ENCODE results near the gene TTLL6.
"Not testable (repeated sequence)": the region's sequence is repeated elsewhere in the genome, so short reads cannot be mapped to it uniquely, and the experiment has no call there.

TTLL6 gene

DNA sequence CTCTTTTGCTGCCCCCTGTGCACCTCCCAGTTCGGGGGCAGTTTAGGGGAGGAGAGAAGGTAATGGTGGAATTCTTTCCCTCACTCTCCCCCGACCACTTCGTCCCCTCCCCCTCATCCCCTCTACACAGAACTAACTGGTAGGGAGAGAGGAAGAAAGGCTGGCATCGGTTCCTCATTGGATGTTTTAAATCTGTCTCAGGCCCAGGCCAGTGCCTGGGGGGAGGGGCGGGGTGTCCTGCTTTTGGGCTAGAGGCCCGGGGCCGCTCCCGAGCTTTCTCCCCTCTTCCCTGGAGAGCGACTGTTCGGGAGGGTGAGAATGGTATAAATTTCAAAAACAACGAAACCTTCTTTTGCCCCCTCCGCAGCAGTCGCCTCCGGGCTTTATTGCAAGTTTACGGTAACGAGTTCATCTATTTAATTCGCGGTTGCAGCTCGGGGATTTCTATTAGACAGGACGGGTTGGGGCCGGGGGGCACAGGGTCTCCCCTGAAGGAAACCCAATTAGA is 94.1 kb downstream of the TTLL6 start, which contains the start of gene PRAC2:
TSS of gene PRAC2 (plus strand) at position 271 of the 508 bp plus-strand sequence. CDS start 1,226 bp downstream, outside the sequence.
- no peak for DNase-seq (ENCODE audit: low read depth)

DNA sequence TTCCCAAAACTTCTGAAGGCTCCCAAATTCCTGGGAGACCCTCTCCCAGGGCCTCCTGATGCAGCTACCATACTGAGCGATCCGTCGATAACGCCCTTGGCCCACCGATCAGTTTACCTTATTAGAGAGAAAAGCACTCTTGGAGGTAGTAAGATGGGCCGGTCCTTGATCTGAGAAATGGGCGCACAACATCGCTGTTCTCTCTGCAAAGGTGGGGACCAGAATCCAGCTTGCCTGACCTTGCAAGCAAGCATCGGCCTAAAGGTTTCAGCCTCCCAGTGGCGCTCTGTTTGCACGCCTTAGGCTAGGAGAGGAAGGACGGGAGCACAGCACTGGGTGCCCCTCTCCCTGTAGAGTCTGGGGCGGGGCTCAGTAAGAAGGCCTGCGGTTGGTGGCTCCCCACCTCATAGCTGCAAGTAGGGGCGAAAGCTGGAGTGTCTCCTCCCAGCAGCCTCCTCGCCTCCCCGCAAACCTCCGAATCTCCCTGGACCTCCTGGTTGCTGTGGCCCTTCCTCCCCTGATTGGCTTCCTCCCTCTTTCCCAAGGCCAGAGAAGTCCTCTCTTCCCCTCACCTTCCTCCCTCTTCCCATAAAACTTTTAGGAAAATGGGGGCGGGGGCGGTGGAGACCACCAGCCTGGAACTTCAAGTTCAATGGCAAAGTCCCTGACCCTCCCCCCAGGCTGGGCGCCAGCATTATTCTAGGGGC is 94.7 kb downstream of the TTLL6 start, which contains the start of gene PRAC1:
TSS of gene PRAC1 (minus strand) at position 318 of the 707 bp plus-strand sequence. CDS start at position 192, 126 bp downstream.
- no peak for DNase-seq (ENCODE audit: low read depth)

- no peak for DNase-seq (ENCODE audit: low read depth)
Observed at GRCh38 chr17:48721009-48721402, 96.0 kb downstream of the TTLL6 start.

GRCh38 chr17:48720266-48721008 is 96.6 kb downstream of the TTLL6 start:
- no peak for DNase-seq (ENCODE audit: low read depth)

DNA sequence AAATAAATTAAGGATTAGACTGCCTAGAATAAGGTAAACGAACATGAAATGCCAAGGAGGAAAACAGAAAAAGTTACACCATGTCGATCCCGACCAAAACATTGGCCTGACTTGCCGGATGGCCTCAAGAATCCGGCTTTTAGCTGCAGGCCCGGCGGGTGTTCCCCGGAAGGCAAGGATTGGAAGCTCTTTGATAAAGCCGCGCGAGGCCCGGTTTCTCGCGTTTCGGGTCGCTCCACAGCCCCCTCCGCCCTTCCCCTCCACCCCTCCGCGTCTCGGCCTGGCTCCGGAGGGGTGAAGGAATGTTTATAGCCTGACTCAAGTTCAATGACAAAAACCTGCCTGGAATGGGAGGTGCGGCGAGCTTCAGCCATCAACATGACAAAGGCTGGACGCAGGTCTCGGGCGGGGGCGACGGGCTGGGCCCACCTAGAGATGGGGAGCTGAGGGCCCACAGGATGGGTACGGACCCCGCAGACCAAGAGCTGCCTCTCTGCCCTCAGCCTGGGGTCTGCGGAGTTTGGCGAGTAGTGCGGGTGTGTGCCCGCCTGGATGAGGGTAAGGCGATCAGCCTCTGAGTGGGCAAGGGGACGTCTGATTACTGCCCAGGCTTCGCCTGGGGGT is 97.3 kb downstream of the TTLL6 start:
- DNase-seq (ENCODE audit: low read depth), result no peak

DNA sequence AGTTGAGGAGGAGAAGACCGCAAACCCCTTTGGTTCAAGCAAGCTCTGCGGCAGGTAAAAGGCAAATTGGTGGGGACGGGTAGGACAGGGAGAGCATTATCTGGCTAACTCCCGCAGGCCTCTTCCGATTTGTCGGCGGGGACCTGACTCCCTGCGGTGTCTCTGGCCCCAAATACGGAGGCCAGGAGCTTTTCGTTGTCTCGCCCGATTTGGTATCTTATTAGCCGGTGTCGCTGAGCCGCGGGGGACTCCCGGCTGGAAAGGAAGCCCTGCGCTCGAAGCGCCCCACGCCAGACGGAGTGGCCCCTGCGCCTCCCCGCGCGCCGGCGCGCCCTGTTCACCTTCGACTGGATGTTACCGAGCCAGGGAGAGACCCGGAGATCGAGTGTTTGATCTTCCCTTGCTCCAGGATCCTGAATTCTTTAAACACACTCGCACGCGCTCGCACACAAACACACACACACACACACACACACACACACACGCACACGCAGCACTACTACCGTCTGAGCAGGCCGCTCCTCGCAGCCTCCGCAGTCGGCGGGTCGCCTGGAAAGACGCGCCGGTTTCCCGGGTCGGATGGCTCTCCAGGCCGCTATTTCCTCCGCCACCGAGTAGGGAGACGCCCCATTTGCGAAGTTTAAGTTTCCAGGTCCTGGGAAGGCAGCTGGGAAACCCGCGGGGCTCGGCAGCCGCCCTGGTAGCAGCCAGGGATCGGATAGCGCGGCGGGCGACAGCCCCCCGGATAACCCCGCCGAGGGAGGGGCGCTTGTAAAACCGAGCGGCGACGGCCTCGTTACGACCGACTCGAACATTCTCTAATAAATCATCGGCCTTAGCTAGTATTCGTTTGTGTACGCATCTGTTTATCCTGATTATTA is 98.0 kb downstream of the TTLL6 start:
- DNase-seq (ENCODE audit: low read depth), result no peak

DNA sequence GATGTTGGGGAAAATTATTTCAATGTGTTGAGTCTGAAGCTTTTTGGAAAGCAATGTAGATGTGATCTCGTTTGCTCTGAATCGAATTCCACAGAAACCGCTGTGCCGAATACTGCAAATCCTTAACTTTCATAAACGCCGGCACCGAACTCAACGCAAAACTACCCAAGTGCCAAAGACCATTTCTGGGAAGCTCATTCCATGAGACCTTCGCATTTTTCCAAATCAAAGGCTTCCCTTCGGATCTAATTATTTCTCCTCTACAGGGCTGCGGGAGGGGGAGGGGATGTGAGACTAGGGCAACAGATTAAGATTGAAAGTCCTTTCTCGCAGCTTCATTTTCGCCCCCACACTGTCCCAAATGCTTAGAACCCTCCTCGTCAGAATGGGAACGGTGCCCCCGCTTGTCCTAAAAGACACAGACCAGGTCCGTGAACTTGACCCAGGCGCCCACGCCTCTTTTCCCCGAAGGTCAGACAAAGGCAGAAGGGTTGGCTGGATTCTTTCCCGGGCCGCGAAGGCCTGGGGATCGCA is 98.7 kb downstream of the TTLL6 start:
- DNase-seq (ENCODE audit: low read depth), result no peak

- no peak for DNase-seq (ENCODE audit: low read depth)
Observed at GRCh38 chr17:48717367-48718226, 99.4 kb downstream of the TTLL6 start.

- not testable (repeated sequence) for DNase-seq (ENCODE audit: low read depth)
Observed at GRCh38 chr17:48716549-48716948, 100.5 kb downstream of the TTLL6 start.

- DNase-seq (ENCODE audit: low read depth), result no peak
Observed at GRCh38 chr17:48715496-48716399, 101.3 kb downstream of the TTLL6 start.
